Gastroesophageal sphincter (tissue), 4 donors: ENCODE measurements around the gene PPP1R14C. TPM values are rescaled to one million over a fixed set of nuclear protein-coding genes. Genes with fewer than 3 reads are reported as not detected.

Experiments
- ATAC-seq: fragments of 150-250 bp; one replicate; pipeline ENCODE4 v1.9.1; 2016; ENCODE audit warnings: mild to moderate bottlenecking, moderate library complexity
- H3K27ac ChIP-seq, 4 donors: fragments of 200-600 bp; sonication (generic) in 3 of 4; 1 replicate in 3 of 4; 2 replicates in 1 of 4; pipeline ENCODE4 v1.5.1; 2016 to 2019
- H3K27me3 ChIP-seq: fragments of 200-600 bp; sonication (generic); one replicate; pipeline ENCODE4 v1.5.1; 2019
- H3K36me3 ChIP-seq, 2 donors: fragments of 200-600 bp; sonication (generic); one replicate each; pipeline ENCODE4 v1.5.1; 2019; ENCODE audit warnings: control low read depth in 1 of 2
- H3K4me1 ChIP-seq, 3 donors: fragments of 200-600 bp; sonication (generic); 1 replicate in 2 of 3; 2 replicates in 1 of 3; pipeline ENCODE4 v1.5.1; 2016 to 2019; ENCODE audit warnings: control low read depth in 2 of 3
- H3K4me3 ChIP-seq, 2 donors: fragments of 200-600 bp; sonication (generic); one replicate each; pipeline ENCODE4 v1.5.1; 2019; ENCODE audit warnings: mild to moderate bottlenecking in 1 of 2, moderate library complexity in 1 of 2
- H3K9me3 ChIP-seq, 3 donors: fragments of 200-600 bp; sonication (generic); one replicate each; pipeline ENCODE4 v1.5.1; 2017 to 2019; ENCODE audit warnings: control low read depth in 2 of 3
- CTCF ChIP-seq, 4 experiments: fragments of 200-600 bp in 2 of 4; fragments of 450-650 bp in 2 of 4; sonication (generic) in 1 of 4; IDR thresholded peaks; one replicate each; pipeline ENCODE4 v1.5.1; 2017 to 2019; ENCODE audit warnings: antibody characterized with exemption in 4 of 4, mild to moderate bottlenecking in 2 of 4, moderate library complexity in 2 of 4
- EP300 ChIP-seq: sonication (generic); formaldehyde crosslinking; IDR thresholded peaks from one replicate; pipeline ENCODE4 v1.6.1; 2017; ENCODE audit warnings: antibody characterized with exemption, mild to moderate bottlenecking
- POLR2A ChIP-seq, 2 donors: fragments of 450-650 bp; IDR thresholded peaks; one replicate each; pipeline ENCODE4 v1.6.1; 2017; ENCODE audit warnings: antibody characterized with exemption in 2 of 2, mild to moderate bottlenecking in 2 of 2, moderate library complexity in 1 of 2
- POLR2AphosphoS5 ChIP-seq: sonication (generic); formaldehyde crosslinking; IDR thresholded peaks from one replicate; pipeline ENCODE4 v1.6.1; 2017; ENCODE audit warnings: antibody characterized with exemption
- WGBS, 2 donors: methylation state at CpG; one replicate each; pipeline ENCODE4 v1.1.5; 2018; ENCODE audit warnings: low coverage in 1 of 2; 5-methylcytosine and 5-hydroxymethylcytosine counted together
- total RNA-seq, 4 donors: library from RNA; depleted of rRNA; stranded (reverse); fragments of >200 nt; gene quantifications; one replicate each; pipeline ENCODE4 v1.1.0, GENCODE V29; 2016

PPP1R14C gene
- total RNA-seq, 4 donors from 2014 or later: 0.12 to 1.5 TPM; not detected in 2

GRCh38 chr6:150235218-150235617 lies 92.4 kb downstream of the PPP1R14C start:
- TF ChIP-seq EP300 (no peak), CTCF (IDR thresholded peaks at IDR 0.05) (no peak), POLR2A (IDR thresholded peaks at IDR 0.05) (no peak), POLR2AphosphoS5 (no peak)
- Histone ChIP-seq H3K36me3 (no peaks in the 10 kb centered on the region), H3K4me1 (no peaks in the 10 kb centered on the region), H3K27me3 (peaks cover 10% of the 10 kb centered on the region), H3K9me3 (no peaks in the 10 kb centered on the region), H3K27ac (no peak overlapping the region), H3K4me3 (no peak overlapping the region)
- WGBS, 2 donors: 89 to 90% methylated on average over 4 to 5 of the region's 5 CpGs
- ATAC-seq: no peak

- Histone ChIP-seq H3K27me3 (peaks cover 10% of the 10 kb centered on the region), H3K27ac (no peak overlapping the region), H3K9me3 (no peaks in the 10 kb centered on the region), H3K4me3 (no peak overlapping the region), H3K36me3 (no peaks in the 10 kb centered on the region), H3K4me1 (no peaks in the 10 kb centered on the region)
- WGBS, 2 donors: 83 to 91% methylated on average over 6 of the region's 8 CpGs
- no peak for ATAC-seq
- TF ChIP-seq EP300 (no peak), POLR2A (IDR thresholded peaks at IDR 0.05) (no peak), POLR2AphosphoS5 (no peak), CTCF (IDR thresholded peaks at IDR 0.05) (no peak)
These were observed 93.3 kb downstream of the PPP1R14C start for GRCh38 chr6:150236114-150236513.

- no peak for ATAC-seq
- WGBS, 2 donors: 74 to 100% methylated on average over 1 to 7 of the region's 9 CpGs
- Histone ChIP-seq H3K9me3 (no peaks in the 10 kb centered on the region), H3K4me1 (no peaks in the 10 kb centered on the region), H3K4me3 (no peak overlapping the region), H3K27ac (no peak overlapping the region), H3K36me3 (no peaks in the 10 kb centered on the region), H3K27me3 (peaks cover 10% of the 10 kb centered on the region)
- TF ChIP-seq POLR2A (IDR thresholded peaks at IDR 0.05) (no peak), POLR2AphosphoS5 (no peak), EP300 (no peak), CTCF (IDR thresholded peaks at IDR 0.05) (no peak)
These were observed 93.7 kb downstream of the PPP1R14C start for GRCh38 chr6:150236544-150236943.

- WGBS, 2 donors: 77 to 96% methylated on average over 1 to 2 of the region's 3 CpGs
- no peaks in the 10 kb centered on the region for H3K9me3 ChIP-seq
These were observed 94.8 kb downstream of the PPP1R14C start for GRCh38 chr6:150237626-150238025.

More at GRCh38 chr6:150237626-150238025, 94.8 kb downstream of the PPP1R14C start:
- Histone ChIP-seq H3K27me3 (peaks cover 10% of the 10 kb centered on the region), H3K36me3 (no peaks in the 10 kb centered on the region), H3K4me3 (no peak overlapping the region), H3K27ac (no peak overlapping the region), H3K4me1 (no peaks in the 10 kb centered on the region)
- no peak for TF ChIP-seq CTCF (IDR thresholded peaks at IDR 0.05)
- TF ChIP-seq POLR2A (IDR thresholded peaks at IDR 0.05): no peak
- TF ChIP-seq EP300: no peak
- TF ChIP-seq POLR2AphosphoS5: no peak
- ATAC-seq: no peak
